HepG2 (cell line): ENCODE results near the gene METTL22.

Source experiments
- KLF16 ChIP-seq, 2 experiments: sonication (generic) in 1 of 2; formaldehyde crosslinking in 1 of 2; IDR thresholded peaks; 2 replicates each; pipeline versions ENCODE4 v1.6.1 to v1.8.0; 2016 to 2023; ENCODE audit warnings: missing genetic modification reagents in 2 of 2, missing compliant biosample characterization in 1 of 2
- MYC ChIP-seq: sonication (generic); formaldehyde crosslinking; IDR thresholded peaks from 2 replicates; pipeline ENCODE4 v1.9.0; 2021; ENCODE audit warnings: missing genetic modification reagents, borderline replicate concordance
- SATB2 ChIP-seq: sonication (generic); formaldehyde crosslinking; IDR thresholded peaks from 2 replicates; pipeline ENCODE4 v1.5.0; 2020; ENCODE audit warnings: missing genetic modification reagents
- TF ChIP-seq, protein P1 (sequence below): sonication (generic); formaldehyde crosslinking; IDR thresholded peaks from 2 replicates; pipeline ENCODE4 v1.5.0; 2020; ENCODE audit warnings: mild to moderate bottlenecking, missing genetic modification reagents, moderate library complexity

DNA sequence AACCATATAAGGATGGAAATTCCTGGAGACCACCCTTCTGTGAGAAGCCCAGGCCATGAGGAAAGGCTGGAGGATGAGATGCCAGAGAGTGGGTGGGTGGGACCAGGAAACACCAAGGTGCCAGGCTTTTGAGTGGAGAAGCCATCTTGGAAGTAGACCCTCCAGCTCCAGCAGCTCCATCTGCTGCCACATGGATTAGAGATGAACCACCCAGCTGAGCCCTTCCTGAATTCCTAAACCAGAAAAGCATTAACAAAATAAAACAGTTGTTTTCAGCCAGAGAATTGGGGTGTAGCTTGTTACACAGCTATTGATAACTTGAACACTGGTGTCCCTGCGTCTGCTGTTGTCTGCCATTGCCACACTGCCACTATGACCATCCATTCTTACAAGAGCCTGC lies 24.9 kb upstream of the METTL22 start:
- TF ChIP-seq, protein P1, sequence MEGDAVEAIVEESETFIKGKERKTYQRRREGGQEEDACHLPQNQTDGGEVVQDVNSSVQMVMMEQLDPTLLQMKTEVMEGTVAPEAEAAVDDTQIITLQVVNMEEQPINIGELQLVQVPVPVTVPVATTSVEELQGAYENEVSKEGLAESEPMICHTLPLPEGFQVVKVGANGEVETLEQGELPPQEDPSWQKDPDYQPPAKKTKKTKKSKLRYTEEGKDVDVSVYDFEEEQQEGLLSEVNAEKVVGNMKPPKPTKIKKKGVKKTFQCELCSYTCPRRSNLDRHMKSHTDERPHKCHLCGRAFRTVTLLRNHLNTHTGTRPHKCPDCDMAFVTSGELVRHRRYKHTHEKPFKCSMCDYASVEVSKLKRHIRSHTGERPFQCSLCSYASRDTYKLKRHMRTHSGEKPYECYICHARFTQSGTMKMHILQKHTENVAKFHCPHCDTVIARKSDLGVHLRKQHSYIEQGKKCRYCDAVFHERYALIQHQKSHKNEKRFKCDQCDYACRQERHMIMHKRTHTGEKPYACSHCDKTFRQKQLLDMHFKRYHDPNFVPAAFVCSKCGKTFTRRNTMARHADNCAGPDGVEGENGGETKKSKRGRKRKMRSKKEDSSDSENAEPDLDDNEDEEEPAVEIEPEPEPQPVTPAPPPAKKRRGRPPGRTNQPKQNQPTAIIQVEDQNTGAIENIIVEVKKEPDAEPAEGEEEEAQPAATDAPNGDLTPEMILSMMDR (CRISPR knock-in tag), result no peak
- no peak for TF ChIP-seq SATB2
- TF ChIP-seq MYC, result no peak
- TF ChIP-seq KLF16 (CRISPR knock-in tag; IDR thresholded peaks at IDR 0.05), result no peak
